C4-2B (cell line): ENCODE data around the gene JPT1.

ENCODE experiments used
- H3K27ac ChIP-seq: fragments of 450-650 bp; 2 replicates; pipeline ENCODE4 v1.5.1; 2017
- ZFX ChIP-seq: fragments of 450-650 bp; IDR thresholded peaks from 2 replicates; pipeline ENCODE4 v1.6.1; 2017
- TF ChIP-seq, protein P1 (sequence below): fragments of 450-650 bp; conservative IDR thresholded peaks from 2 replicates; pipeline ENCODE4 v1.5.1; 2017; ENCODE audit warnings: mild to moderate bottlenecking

The JPT1 gene

GRCh38 chr17:75096082-75096625, 58.2 kb downstream of the JPT1 start:
- no peak for TF ChIP-seq ZFX
- TF ChIP-seq, protein P1, sequence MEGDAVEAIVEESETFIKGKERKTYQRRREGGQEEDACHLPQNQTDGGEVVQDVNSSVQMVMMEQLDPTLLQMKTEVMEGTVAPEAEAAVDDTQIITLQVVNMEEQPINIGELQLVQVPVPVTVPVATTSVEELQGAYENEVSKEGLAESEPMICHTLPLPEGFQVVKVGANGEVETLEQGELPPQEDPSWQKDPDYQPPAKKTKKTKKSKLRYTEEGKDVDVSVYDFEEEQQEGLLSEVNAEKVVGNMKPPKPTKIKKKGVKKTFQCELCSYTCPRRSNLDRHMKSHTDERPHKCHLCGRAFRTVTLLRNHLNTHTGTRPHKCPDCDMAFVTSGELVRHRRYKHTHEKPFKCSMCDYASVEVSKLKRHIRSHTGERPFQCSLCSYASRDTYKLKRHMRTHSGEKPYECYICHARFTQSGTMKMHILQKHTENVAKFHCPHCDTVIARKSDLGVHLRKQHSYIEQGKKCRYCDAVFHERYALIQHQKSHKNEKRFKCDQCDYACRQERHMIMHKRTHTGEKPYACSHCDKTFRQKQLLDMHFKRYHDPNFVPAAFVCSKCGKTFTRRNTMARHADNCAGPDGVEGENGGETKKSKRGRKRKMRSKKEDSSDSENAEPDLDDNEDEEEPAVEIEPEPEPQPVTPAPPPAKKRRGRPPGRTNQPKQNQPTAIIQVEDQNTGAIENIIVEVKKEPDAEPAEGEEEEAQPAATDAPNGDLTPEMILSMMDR: no peak
- H3K27ac ChIP-seq: 0 out of 2 replicates have a peak overlapping the region, but pooled peaks have one; percentile 2

DNA sequence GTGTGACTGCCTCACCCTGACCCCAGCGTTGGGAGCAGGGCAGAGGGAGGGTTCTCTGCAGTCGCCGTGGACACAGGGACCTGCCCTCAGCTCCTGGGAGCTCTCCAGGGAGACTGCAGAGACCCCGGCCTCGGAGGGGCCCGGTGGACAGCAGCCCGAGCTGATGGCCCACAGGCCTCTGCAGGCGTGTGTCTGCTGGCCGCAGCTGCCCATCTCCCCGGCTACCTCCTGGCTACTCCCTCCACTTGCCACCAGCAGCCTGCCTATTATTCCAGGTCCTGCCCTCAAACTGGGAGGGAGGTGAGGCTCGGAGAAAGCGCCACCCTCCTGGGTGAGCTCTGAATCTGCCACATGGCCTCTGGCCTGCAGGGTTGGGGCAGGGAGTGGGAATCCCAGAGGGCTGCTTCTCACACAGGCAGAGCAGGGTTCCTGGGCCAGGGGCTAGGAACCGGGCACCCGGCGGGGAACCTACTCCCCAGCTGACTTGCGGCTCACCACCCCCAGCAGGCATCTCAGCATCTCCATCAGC, 59.4 kb downstream of the JPT1 start:
- TF ChIP-seq ZFX: no peak
- TF ChIP-seq, protein P1: no peak
- no peak overlapping the region for H3K27ac ChIP-seq

- H3K27ac ChIP-seq: no peak overlapping the region
- TF ChIP-seq ZFX: no peak
- TF ChIP-seq, protein P1: no peak
Measured at GRCh38 chr17:75093548-75094158, 60.7 kb downstream of the JPT1 start.

GRCh38 chr17:75091855-75092327, 62.4 kb downstream of the JPT1 start:
- TF ChIP-seq, protein P1: no peak
- TF ChIP-seq ZFX: no peak
- no peak overlapping the region for H3K27ac ChIP-seq

DNA sequence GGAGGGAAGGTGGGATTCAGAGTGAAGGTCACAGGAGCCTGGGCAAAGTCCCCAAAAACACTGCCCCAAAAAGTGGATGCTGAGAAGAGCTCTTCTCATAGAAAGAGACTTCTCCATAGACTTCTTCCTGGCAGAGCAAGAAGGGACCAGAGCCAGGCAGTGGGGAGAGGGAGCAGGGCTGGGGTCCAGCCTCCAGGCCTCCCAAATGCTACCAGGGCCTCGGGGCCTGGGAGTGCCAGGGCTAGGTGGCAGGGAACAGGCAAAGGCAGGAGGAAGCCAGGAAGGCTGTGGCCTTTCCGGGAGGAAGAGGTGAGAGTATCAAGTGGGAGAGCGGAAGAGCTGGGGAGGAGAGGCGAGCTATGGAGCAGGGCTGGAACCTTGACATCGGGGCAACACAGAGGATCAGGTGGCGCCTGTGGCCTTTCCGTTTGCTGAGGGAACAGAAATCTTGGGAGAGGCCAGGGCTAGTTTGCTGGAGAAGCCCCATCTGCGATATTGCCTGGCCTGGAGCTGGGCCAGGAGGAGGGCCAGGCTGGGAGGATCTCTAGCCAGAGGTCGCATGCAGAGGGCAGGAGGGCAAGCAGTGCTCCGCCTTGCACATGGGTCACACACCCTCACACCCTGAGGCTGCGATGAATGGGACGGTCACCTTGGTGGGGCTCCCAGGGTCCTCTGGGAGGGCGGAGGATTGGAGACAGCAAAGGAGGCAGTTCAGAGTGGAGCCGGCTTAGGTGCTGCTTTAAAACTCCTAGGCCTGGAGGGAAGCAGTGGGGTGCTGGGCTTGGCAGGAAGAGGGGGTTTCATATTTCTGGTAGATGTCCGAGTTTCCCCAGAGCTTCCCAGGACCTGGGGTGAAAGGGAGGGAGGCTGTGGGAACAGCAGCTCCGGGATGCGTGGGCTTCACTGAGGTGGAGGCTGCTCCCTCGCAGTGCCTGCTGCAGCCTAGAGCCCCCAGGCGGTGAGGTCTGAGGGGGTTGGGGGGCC, 63.1 kb downstream of the JPT1 start:
- H3K27ac ChIP-seq: no peak overlapping the region
- TF ChIP-seq, protein P1: no peak
- TF ChIP-seq ZFX: no peak

DNA sequence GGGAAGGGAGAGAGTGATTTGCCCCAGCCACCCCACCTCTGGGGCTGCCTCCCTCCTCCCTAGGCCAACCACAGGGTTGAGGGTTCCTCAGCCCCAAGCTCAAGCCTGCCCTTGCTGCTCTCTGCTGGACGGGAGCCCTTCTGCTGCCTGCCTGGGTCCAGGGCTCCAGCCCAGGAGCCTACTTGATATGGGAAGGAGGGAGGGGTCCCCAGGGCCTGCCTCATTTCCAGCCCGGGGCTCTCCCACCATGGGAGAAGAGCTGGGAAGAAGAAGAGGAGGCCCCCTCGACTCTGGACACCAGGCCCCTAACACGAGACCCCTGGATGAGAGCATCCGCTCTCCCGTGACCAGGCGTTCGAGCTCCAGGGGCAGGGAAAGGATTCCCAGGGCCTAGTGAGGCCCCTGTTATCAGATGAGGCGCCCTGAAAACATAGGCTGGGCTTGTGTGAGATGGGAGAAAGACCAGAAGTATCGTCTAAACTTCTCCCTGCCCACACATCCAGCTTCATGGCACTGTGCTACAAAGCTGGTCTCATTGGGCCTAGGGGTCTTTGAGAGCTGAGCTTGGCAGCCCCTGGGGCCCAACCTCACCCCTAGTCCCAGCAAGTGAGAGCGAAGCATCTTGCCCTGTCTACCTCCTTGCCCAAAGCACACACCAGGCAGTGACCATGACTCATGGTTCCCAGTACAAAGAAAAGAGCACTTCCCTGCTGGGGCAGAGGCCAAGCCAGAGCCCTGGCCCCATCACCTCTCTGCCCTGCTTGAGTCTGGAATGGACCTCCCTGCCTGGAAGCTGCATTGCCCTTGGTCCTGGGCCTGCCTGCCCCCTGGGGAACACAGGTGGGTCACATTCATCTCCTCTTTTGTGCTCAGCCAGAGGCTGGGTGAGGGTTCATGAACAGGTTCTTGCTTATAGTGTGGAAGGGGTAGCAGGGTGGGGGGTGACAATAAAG, 65.6 kb downstream of the JPT1 start:
- H3K27ac ChIP-seq: no peak overlapping the region
- TF ChIP-seq, protein P1: no peak
- TF ChIP-seq ZFX: no peak
